Stimulated activated CD8-positive, alpha-beta memory T cell treated with anti-CD3 and anti-CD28 coated beads, Interleukin-12 subunit alpha, Interleukin-12 subunit beta, amount 100 ng/mL, for 4 hours (primary cell): Measurements from ENCODE around the gene LRP1.
A peak's percentile ranks its signal among the peaks of the same experiment; 100 is the strongest.

Source experiments
- DNase-seq: peaks from one replicate; pipeline ENCODE4 v3.0.0-alpha.2; 2020; ENCODE audit warnings: low read depth

Gene LRP1

DNA sequence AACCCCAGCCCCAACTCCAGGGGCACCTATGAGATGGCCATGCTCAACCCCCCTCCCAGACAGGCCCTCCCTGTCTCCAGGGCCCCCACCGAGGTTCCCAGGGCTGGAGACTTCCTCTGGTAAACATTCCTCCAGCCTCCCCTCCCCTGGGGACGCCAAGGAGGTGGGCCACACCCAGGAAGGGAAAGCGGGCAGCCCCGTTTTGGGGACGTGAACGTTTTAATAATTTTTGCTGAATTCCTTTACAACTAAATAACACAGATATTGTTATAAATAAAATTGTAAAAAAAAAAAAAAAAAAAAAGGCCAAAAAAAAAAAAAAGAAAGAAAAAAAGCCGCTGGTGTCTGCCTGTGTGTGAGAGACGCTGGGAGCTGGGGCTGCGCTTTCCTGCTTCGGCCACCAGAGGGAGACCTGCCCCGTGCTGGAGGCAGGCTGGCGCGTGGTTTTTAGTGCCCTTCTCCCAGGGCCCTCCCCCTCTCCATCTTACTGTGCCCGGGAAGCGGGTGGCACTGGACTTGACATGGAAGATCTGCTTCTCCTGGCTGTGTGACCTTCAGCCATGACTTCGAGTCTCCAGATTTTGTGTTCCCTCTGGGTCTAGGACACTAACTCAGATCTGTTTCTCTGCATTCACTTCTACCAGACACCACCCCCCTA, 84.9 kb downstream of the LRP1 start:
- DNase-seq, result peak; percentile 65

DNA sequence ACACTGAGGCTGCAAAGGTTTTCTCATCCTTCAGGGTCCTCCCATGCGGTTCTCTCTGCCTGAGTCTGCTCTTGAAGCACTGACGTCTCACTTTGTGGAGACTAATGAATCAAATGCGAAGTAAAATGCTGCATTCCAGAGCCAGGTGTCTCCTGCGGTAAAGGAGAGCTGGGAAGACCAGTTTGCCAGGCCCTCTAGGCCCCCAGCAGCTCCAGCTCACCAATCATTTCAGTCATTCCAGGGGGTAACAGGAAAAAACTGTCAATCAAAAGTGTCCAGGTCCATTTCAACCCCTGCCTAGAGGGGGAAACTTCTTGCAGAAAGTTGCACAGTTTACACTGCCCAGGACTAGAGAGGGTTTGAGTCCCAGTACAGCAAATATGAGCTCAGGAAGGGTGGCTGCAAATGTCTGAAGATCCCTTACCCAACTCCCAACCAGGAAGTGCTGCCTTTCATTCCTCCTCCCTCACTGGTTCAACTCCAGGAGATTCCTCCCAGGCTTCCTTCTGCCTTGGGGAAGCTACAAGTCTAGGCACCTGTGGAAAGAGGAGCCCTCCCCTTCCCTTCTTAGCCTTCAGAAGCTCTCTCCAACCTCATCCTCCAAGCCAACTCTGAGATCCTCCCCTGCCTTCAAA, 85.6 kb downstream of the LRP1 start:
- DNase-seq, result no peak

DNA sequence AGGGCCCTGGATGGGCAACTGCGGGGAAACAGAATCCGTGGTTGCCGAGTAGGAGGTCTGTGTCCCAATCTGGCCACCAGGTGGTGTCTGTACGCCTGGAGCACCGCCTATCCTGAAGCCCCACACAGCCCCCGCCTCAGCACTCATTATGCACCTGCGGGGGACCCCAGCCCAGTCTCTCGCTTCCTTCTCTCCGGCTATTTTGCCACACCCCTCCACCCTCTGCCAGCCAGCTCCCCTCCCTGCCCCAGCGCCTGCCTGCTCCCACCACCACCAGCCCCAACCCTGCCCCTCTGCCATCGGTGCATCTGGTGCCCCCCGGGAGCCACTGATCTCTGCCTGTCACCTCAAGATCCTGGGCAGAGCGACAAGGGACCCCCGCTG, 86.1 kb downstream of the LRP1 start:
- DNase-seq, result peak; percentile 39

- DNase-seq, result no peak
These were observed 86.8 kb downstream of the LRP1 start for GRCh38 chr12:57215065-57215464.

- no peak for DNase-seq
These were observed 87.4 kb downstream of the LRP1 start for GRCh38 chr12:57215668-57216013.

DNA sequence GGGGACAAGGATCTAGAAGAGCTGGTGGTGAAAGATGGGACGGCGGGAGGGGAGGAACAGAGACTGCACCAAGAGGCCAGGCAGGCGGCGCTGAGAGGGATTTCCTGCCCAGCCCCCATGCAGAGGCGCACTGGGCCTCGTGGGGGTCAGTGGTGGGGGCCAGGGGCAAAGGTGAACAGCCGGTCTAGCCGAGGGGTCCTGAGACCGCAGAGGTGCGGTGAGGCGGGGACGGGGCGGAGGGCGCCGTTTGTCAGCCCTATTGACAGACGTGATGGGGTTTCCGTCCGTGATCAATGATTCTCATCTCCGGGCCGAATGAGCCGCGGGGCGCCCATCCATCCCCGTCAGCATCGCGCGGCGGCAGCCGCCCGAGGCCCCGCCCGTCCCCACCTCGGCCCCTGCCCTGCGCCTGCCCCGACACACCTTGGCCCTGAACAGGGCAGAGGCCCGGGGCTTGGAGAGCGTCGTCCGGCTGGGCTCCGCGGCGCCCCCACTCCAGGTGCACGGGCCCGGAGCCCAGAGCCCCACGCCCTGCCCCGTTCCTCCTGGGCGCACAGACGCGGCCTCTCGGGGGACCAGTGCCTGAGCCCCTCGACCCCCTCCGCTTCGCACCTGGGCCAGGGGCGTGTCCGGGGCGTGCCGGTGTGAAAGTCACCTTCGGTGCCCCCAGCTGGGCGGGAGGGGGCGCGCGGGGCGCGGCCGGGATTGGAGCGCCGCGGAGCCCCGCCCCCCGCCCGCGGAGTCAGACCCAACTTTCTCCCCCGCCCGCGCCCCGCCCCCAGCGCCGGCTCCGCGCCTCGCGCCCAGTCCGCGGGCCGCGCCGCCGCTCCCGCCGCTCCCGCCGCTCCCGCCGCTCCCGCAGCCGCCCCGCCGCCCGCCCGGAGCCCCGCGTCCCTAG, 88.0 kb downstream of the LRP1 start, which contains the start of gene NXPH4:
Gene NXPH4 (plus strand): TSS at position 781 of the 898 bp plus-strand sequence. CDS start 176 bp downstream, outside the sequence.
- DNase-seq, result peak; percentile 45

- DNase-seq, result peak; percentile 21
These were observed 88.9 kb downstream of the LRP1 start for GRCh38 chr12:57216921-57217879.

DNA sequence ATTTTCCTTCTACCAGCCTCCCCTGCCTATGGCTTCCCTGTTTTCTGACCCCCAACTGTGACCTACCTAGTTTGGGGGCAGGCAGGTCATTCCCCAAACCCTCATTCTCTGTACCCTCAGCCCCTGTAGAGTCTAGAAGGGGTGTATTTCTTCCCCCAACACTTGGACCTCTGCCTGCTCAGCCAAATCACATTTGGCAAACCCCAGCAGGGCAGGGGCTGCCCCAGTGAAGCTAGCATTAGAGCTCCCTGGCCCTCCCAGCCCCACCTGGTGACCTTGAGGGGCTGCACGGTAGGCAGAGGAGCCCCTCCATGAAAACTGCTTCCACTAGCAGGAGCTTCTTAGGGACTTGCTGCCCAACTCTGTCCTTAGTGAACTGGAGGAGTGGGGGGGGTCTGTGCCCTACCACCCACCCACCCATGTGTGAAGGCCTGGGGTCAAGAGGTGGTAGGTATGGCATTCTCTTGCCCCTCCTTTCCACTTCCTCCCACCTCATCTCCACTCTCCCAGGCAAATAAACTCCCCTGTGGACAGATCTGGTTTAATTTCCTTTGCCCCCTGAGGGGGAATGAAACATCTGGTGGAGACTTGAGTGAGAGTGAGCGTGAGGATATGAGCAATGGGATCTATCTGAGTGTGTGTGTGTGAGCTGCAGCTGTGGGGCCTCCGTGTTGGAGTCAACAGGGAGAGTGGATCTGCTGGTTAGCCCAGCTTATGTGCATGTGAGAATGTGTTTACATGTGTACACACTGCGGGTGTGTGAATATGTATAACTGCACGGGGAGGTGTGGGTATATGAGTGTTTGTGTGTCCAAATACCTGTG, 90.0 kb downstream of the LRP1 start:
- DNase-seq, result no peak

GRCh38 chr12:57219205-57219992, 91.1 kb downstream of the LRP1 start:
- no peak for DNase-seq

DNA sequence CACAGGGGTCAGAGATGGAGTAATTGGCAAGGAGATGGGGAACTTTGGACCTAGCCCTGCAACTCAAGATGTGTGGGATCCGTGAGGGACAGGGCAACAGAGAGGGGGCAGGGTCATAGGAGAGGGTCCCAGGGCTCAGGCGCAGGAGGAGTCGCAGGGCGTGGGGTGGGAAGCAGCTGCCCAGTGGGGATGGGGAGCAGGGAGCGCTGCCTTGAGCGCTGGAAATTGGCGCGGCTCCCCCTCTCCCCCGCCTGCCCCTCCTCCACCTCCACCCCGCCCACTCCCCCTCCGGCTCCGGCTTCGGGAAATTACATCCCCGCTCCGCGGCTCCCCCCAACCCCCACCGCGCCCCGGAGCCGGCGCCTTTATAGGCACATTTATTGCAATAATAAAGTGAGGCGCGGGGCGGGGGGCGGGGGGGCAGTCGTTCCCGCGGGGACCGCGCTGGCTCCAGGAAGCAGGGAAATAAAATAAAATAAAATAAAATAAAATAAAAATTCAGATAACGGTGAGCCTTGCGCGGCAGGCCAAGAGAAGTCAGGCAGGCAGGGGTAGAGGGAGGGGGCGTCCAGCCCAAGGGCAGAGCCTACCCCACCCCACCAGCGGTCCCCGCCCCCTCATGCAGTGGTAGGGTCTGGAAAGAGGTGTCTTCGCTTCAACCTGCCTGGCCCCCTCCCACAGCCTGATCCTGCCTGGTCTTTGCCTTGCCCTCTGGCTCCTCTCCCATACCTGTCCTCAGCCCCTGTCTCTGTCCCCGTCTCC, 91.9 kb downstream of the LRP1 start:
- no peak for DNase-seq

GRCh38 chr12:57220770-57221168, 92.5 kb downstream of the LRP1 start:
- no peak for DNase-seq

- no peak for DNase-seq
These were observed 93.1 kb downstream of the LRP1 start for GRCh38 chr12:57221169-57221917.

DNA sequence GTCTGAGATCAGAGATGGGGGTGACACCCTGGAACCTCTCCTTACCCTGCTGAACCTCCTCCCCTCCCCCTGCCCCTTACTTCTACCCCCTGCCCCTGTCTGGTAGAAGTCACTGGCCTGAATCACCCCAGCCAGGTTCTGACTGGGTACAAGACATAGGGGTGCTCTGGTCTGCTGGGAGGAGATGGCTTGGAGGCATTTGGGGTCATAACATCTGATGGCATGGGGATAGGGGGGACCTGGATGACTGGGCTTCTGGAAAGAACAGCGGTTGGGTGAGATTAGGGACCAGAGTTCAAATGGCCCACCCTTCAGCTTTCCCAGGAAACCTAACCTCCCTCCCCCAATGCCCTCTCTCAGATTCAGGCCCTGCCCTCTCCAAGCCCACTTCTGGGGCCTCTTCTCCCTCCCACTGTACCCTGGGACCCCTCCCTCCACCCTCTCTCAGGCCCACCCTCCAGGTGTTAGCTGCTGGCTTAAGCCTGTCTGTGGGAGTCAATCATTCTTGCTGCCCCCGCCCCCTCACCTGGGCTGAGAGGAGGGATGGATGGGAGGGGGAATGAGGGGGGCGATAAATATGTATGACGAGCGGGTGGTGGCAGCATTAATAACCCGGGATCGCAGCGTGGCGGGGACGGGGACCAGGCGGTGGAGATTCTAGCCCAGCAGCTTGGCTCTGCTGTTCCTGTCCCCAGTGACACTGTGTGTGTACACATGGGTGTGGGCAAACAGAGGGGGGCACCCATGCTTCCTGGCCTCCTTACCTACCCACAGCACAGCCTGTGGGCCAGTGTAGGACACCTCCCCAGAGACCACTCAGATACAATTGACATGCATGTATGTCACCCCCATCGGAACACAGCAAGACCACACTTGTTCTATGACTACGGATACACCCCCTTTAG, 94.3 kb downstream of the LRP1 start:
- no peak for DNase-seq

DNA sequence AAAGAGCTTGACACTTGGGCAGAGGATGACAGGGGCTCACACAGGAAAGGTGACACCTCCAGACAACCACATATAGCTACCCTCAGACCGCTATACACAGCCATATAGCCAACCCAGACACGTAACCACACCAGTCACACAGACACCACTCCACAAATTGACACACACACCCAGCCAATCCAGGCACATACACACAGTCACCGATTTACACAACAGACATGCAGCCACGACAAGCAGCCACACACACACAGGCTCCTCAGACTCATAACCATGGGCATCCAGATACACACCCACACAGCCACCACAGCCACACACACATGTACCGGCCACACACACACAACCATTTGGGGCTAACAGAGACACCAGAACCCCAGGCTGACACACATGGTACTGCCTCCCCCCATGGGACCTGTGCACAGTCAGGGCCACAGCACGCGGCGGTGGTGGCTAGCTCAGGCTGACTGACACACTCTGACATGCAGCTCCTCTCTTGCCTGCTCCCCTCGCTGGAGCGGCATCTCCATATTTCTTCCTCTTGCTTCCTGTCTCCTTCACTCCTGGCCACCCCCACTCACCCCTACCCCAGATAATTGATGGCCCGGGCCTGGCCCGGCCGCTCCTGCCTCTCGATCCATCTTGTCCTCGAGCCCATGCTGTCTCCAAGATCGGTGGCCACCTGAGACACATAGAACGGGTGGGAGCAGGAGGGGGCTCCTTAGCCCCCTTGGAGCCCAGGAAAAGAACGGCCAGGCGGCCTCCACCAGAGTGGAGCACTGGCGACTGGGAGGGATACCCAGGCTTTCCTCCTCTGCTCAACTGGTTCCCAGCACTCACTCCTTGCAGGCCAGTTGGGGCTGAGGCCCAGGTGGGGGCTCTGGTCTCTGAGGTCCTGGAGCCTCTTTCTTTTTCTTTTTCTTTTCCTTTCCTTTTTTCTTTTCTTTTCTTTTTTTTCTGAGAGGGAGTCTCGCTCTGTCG, 95.2 kb downstream of the LRP1 start:
- DNase-seq, result no peak

GRCh38 chr12:57224278-57224972, 96.1 kb downstream of the LRP1 start:
- no peak for DNase-seq
